HepG2 (cell line): ENCODE measurements around the gene GINS3. TPM values are rescaled to one million over a fixed set of nuclear protein-coding genes. Genes with fewer than 3 reads are reported as not detected.

Experiments used
- ATAC-seq: fragments of 200-7000 bp; cut with Tn5 transposase; 3 replicates; pipeline ENCODE4 v1.9.1; 2020; ENCODE audit warnings: mild to moderate bottlenecking, moderate library complexity
- BruUV-seq: library from RNA; stranded (reverse); fragments of 400-500 nt; replicated peaks from 2 replicates; lab custom pipeline; 2021; lab: Mats Ljungman, UMichigan
- CTCF ChIA-PET: fragments of 300-600 bp; formaldehyde crosslinking; extraction: SDS; loops from one replicate; lab custom pipeline; 2021; ENCODE audit warnings: low total read pairs, inconsistent platforms, low intra/inter-chr PET ratio; lab: Yijun Ruan, JAX
- POLR2A ChIA-PET: fragments of 350-600 bp; sonication (Branson Sonifier 250); formaldehyde crosslinking; loops from one replicate; lab custom pipeline; 2020; ENCODE audit warnings: antibody characterized with exemption, inconsistent platforms; lab: Yijun Ruan, JAX
- DNase-seq: peaks from one replicate; pipeline ENCODE4 v3.0.0-alpha.2; 2015; ENCODE audit warnings: low spot score
- FAIRE-seq: peaks from 3 replicates; lab custom pipeline; 2011; peaks lifted over from hg19 to GRCh38; lab: Jason Lieb, UNC
- H2AFZ ChIP-seq: one replicate; pipeline ENCODE4 v1.6.1; 2011; ENCODE audit warnings: low read length, inconsistent platforms
- H3K27ac ChIP-seq: fragments of 300-600 bp; 3 replicates; pipeline ENCODE4 v1.8.0; 2011; ENCODE audit warnings: mixed run types, mild to moderate bottlenecking, mixed read lengths, low read length, inconsistent platforms; ENCODE audit not compliant: insufficient read depth; ENCODE audit errors: extremely low read length
- H3K27me3 ChIP-seq, 2 experiments: fragments of 200-600 bp in 1 of 2; 2 replicates in 1 of 2; 3 replicates in 1 of 2; pipeline versions ENCODE4 v1.6.0 to v1.8.0; 2011; ENCODE audit warnings: low read length in 2 of 2, mild to moderate bottlenecking in 2 of 2, moderate library complexity in 2 of 2, inconsistent platforms in 1 of 2; ENCODE audit not compliant: insufficient read depth in 2 of 2, control insufficient read depth in 1 of 2
- H3K36me3 ChIP-seq, 2 experiments: fragments of 200-600 bp in 1 of 2; replicated peaks in 1 of 2; 2 replicates in 1 of 2; 3 replicates in 1 of 2; pipeline versions ENCODE4 v1.5.1 to v1.8.0; 2011; ENCODE audit warnings: low read length in 2 of 2, inconsistent platforms in 1 of 2; ENCODE audit not compliant: insufficient read depth in 2 of 2, control insufficient read depth in 1 of 2
- H3K4me1 ChIP-seq: 2 replicates; pipeline ENCODE4 v1.5.1; 2012; ENCODE audit warnings: low read length, inconsistent platforms; ENCODE audit not compliant: insufficient read depth
- H3K4me2 ChIP-seq: 2 replicates; pipeline ENCODE4 v1.6.0; 2011; ENCODE audit warnings: low read depth, low read length, inconsistent platforms
- H3K4me3 ChIP-seq, 3 experiments: fragments of 200-600 bp in 1 of 3; sonication (generic), shearing (Covaris generic) in 1 of 3; replicated peaks in 1 of 3; 2 replicates each; pipeline ENCODE4 v1.5.1; 2011 to 2016; ENCODE audit warnings: low read length in 3 of 3, inconsistent platforms in 2 of 3, low read depth in 2 of 3, mild to moderate bottlenecking in 2 of 3, control low read depth in 1 of 3, mixed read lengths in 1 of 3; ENCODE audit not compliant: insufficient read depth in 1 of 3
- H3K79me2 ChIP-seq: one replicate; pipeline ENCODE4 v1.6.1; 2011; ENCODE audit warnings: low read length, inconsistent platforms; ENCODE audit not compliant: insufficient read depth
- H3K9ac ChIP-seq: 2 replicates; pipeline ENCODE4 v1.6.0; 2011; ENCODE audit warnings: mild to moderate bottlenecking, low read depth, low read length, inconsistent platforms; ENCODE audit not compliant: insufficient read depth
- H3K9me3 ChIP-seq: 2 replicates; pipeline ENCODE4 v1.5.1; 2012; ENCODE audit warnings: mild to moderate bottlenecking, low read length
- H4K20me1 ChIP-seq: 2 replicates; pipeline ENCODE4 v1.6.0; 2011; ENCODE audit warnings: inconsistent platforms, mild to moderate bottlenecking, low read length, moderate library complexity; ENCODE audit not compliant: insufficient read depth
- CHCHD3 ChIP-seq: sonication (generic); formaldehyde crosslinking; IDR thresholded peaks from 2 replicates; pipeline ENCODE4 v1.8.0; 2022; ENCODE audit warnings: mild to moderate bottlenecking, missing genetic modification reagents, moderate library complexity
- FOXK2 ChIP-seq: fragments of 450-650 bp; IDR thresholded peaks from 2 replicates; pipeline ENCODE4 v1.6.1; 2016
- HNRNPK ChIP-seq: fragments of 200-400 bp; formaldehyde crosslinking; IDR thresholded peaks from 2 replicates; pipeline ENCODE4 v1.6.1; 2018; ENCODE audit warnings: low read length, low read depth, moderate library complexity, mild to moderate bottlenecking; ENCODE audit not compliant: poor library complexity, severe bottlenecking
- MIER2 ChIP-seq: IDR thresholded peaks from 2 replicates; pipeline ENCODE4 v1.6.1; 2016; ENCODE audit warnings: missing biosample characterization, missing genetic modification reagents
- SIN3A ChIP-seq: IDR thresholded peaks from 2 replicates; pipeline ENCODE4 v1.6.1; 2011; ENCODE audit warnings: low read depth, mild to moderate bottlenecking, control low read depth, low read length, borderline replicate concordance
- SIX4 ChIP-seq: sonication (generic); formaldehyde crosslinking; IDR thresholded peaks from 2 replicates; pipeline ENCODE4 v1.4.0; 2020; ENCODE audit warnings: missing genetic modification reagents
- SMAD3 ChIP-seq: sonication (generic); formaldehyde crosslinking; IDR thresholded peaks from 2 replicates; pipeline ENCODE4 v1.4.0; 2020; ENCODE audit warnings: missing genetic modification reagents
- SMC3 ChIP-seq: IDR thresholded peaks from 2 replicates; pipeline ENCODE4 v1.6.1; 2011; ENCODE audit warnings: low read length, improper control_type of control experiment
- ZC3H4 ChIP-seq: sonication (generic); formaldehyde crosslinking; IDR thresholded peaks from 2 replicates; pipeline ENCODE4 v1.4.0; 2020; ENCODE audit warnings: missing genetic modification reagents, borderline replicate concordance
- ZNF205 ChIP-seq: IDR thresholded peaks from 2 replicates; pipeline ENCODE4 v1.6.1; 2018; ENCODE audit warnings: missing biosample characterization, missing genetic modification reagents
- ZNF232 ChIP-seq: sonication (generic); formaldehyde crosslinking; IDR thresholded peaks from 2 replicates; pipeline ENCODE4 v1.4.0; 2020; ENCODE audit warnings: missing genetic modification reagents, borderline replicate concordance
- ZNF337 ChIP-seq: sonication (generic); formaldehyde crosslinking; IDR thresholded peaks from 2 replicates; pipeline ENCODE4 v1.5.1; 2020; ENCODE audit warnings: missing genetic modification reagents, low read depth, mild to moderate bottlenecking, borderline replicate concordance
- ZNF382 ChIP-seq: sonication (generic); formaldehyde crosslinking; IDR thresholded peaks from 2 replicates; pipeline ENCODE4 v1.5.0; 2020; ENCODE audit warnings: missing genetic modification reagents, mild to moderate bottlenecking, borderline replicate concordance
- ZNF616 ChIP-seq: sonication (generic); formaldehyde crosslinking; IDR thresholded peaks from 2 replicates; pipeline ENCODE4 v1.5.0; 2020; ENCODE audit warnings: low read depth, mild to moderate bottlenecking, missing genetic modification reagents
- ZNF724P ChIP-seq: sonication (generic); formaldehyde crosslinking; IDR thresholded peaks from 2 replicates; pipeline ENCODE4 v1.8.0; 2022; ENCODE audit warnings: missing genetic modification reagents, borderline replicate concordance
- ZNF770 ChIP-seq: sonication (generic); formaldehyde crosslinking; IDR thresholded peaks from 2 replicates; pipeline ENCODE4 v1.5.0; 2020; ENCODE audit warnings: mild to moderate bottlenecking, missing genetic modification reagents
- ZNF792 ChIP-seq: IDR thresholded peaks from 2 replicates; pipeline ENCODE4 v1.6.1; 2016
- WGBS: methylation state at CpG from one replicate; pipeline ENCODE4 v1.1.6; 2017; ENCODE audit warnings: low lambda C conversion rate; 5-methylcytosine and 5-hydroxymethylcytosine counted together
- in situ Hi-C: cut with HindIII; loops from 2 replicates; pipeline ENCODE4 v1.10.0; 2017; ENCODE audit warnings: low pct_unique_long_range_greater_than_20kb; ENCODE audit not compliant: extremely low pct_ligation_motif_present
- intact Hi-C: fragments of 100-400 bp; cut with micrococcal nuclease; formaldehyde crosslinking; loops from one replicate; pipeline ENCODE4 v1.10.0; 2022; ENCODE audit not compliant: unreplicated experiment
- polyA plus RNA-seq, 8 experiments: library from polyadenylated mRNA; depleted of rRNA in 3 of 8; stranded (reverse) in 7 of 8; unstranded in 1 of 8; fragments of >200 nt; fragmentation: Illumina TruSeq in 4 of 8; extraction: Trizol in 4 of 8; gene quantifications; 2 replicates each; pipeline versions ENCODE4 v1.2.1 to v1.2.3, GENCODE V29; 2011 to 2016; ENCODE audit warnings: low read depth in 4 of 8, missing spikeins in 1 of 8, mixed read lengths in 1 of 8; ENCODE audit not compliant: insufficient read depth in 1 of 8
- total RNA-seq, 5 experiments: library from RNA; depleted of rRNA; stranded (reverse); fragments of >200 nt; fragmentation: Illumina TruSeq; extraction: Trizol; gene quantifications; 2 replicates each; pipeline ENCODE4 v1.2.3, GENCODE V29; 2016; ENCODE audit warnings: low read depth in 1 of 5
- TF ChIP-seq, protein P1 (sequence below): sonication (generic); formaldehyde crosslinking; conservative IDR thresholded peaks from 2 replicates; pipeline ENCODE4 v1.5.0; 2020; ENCODE audit warnings: missing genetic modification reagents

Gene GINS3
- total and polyA plus RNA-seq, 2 of the 13 experiments (the other 11 are each of a cell fraction or from before 2014, with no cell fraction given): 6.5 to 19.3 TPM

DNA sequence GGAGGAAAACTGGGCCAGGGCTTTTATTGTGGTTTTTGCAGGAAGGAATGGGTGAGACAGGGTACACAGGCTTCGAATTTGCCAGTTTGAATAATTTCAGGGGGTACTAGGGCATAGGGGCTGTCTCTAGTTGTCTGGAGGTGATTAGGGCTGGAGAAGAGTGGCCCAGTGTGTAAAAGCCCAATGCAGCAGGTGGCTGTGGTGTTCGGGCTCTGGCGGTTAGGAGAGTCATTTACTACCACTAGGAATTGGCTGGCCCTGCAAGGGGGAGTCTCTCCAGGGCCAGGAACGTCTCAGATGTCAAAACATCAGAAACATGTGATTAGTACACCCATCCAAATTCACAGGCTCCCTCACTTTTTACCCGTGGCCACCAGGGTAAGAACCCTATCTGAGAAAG is 50.3 kb downstream of the GINS3 start:
- Histone ChIP-seq H3K36me3 (no peaks in the 10 kb centered on the region), H3K79me2 (no peaks in the 10 kb centered on the region), H3K9me3 (no peaks in the 10 kb centered on the region), H3K4me1 (0 out of 2 replicates have a peak, but pooled peaks cover under 1% of the 10 kb centered on the region), H3K27ac (no peak overlapping the region), H4K20me1 (no peaks in the 10 kb centered on the region), H3K4me3 (no peak overlapping the region), H3K4me2 (no peak overlapping the region), H2AFZ (no peak overlapping the region), H3K9ac (no peak overlapping the region), H3K27me3 (peaks cover 2 to 5% of the 10 kb centered on the region in 2 experiments; a peak in 1 of 5 replicates)
- FAIRE-seq: no peak
- ATAC-seq: no peak
- no peak for TF ChIP-seq ZNF382 (CRISPR knock-in tag)
- no peak for TF ChIP-seq ZNF616 (CRISPR knock-in tag)
- TF ChIP-seq SMAD3 (CRISPR knock-in tag): no peak
- TF ChIP-seq FOXK2: no peak
- TF ChIP-seq ZNF770: no peak
- no peak for TF ChIP-seq HNRNPK
- no peak for TF ChIP-seq ZNF205 (CRISPR knock-in tag)
- TF ChIP-seq MIER2 (CRISPR knock-in tag): no peak
- WGBS: 10% methylated on average over 5 of the region's 5 CpGs
- intact Hi-C loops (no loop called here), in situ Hi-C loops (no loop called here)
- DNase-seq: no peak
- POLR2A ChIA-PET: no interaction called here
- CTCF ChIA-PET: no interaction called here
- no TSS peak for BruUV-seq

DNA sequence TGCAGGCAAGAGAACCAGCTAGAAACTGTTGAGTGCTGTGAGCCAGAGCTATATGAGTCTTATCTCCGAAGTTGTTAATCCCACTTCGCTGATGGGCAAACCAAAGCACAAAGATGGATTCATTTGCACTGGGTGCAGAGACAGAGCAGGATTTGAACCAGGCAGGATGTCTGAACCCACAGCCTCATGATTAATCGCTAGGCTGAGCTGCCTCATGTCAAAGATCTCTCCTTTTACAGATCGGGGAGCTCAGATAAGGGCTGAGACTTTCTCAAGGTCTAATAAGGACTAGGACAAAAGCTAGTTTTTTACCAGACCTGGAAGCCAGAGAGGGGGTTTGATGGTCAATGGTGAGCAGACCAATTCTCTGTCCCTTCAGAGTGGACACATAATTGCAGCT is 51.5 kb downstream of the GINS3 start:
- ChIA-PET CTCF (no interaction called here), POLR2A (no interaction called here)
- H3K4me2 ChIP-seq: no peak overlapping the region
- no peak overlapping the region for H3K4me3 ChIP-seq
- DNase-seq (no peak), ATAC-seq (no peak), FAIRE-seq (no peak)
- no peak overlapping the region for H3K27ac ChIP-seq
- in situ Hi-C loops: no loop called here
- H3K36me3 ChIP-seq: no peaks in the 10 kb centered on the region
- no peaks in the 10 kb centered on the region for H4K20me1 ChIP-seq
- peaks cover 2 to 5% of the 10 kb centered on the region in 2 experiments; a peak in 1 of 5 replicates for H3K27me3 ChIP-seq
- no peak overlapping the region for H2AFZ ChIP-seq
- 62% methylated on average over 4 of the region's 4 CpGs for WGBS
- H3K9me3 ChIP-seq: no peaks in the 10 kb centered on the region
- intact Hi-C loops: no loop called here
- H3K79me2 ChIP-seq: no peaks in the 10 kb centered on the region
- no TSS peak for BruUV-seq
- no peak overlapping the region for H3K9ac ChIP-seq
- H3K4me1 ChIP-seq: peaks cover 6% of the 10 kb centered on the region
- TF ChIP-seq ZNF792 (CRISPR knock-in tag) (no peak), ZNF232 (CRISPR knock-in tag) (no peak), SMC3 (no peak), SIX4 (CRISPR knock-in tag) (no peak), CHCHD3 (no peak), SIN3A (no peak), ZNF337 (CRISPR knock-in tag) (no peak), ZC3H4 (no peak), ZNF724P (CRISPR knock-in tag) (no peak)
- TF ChIP-seq, protein P1, sequence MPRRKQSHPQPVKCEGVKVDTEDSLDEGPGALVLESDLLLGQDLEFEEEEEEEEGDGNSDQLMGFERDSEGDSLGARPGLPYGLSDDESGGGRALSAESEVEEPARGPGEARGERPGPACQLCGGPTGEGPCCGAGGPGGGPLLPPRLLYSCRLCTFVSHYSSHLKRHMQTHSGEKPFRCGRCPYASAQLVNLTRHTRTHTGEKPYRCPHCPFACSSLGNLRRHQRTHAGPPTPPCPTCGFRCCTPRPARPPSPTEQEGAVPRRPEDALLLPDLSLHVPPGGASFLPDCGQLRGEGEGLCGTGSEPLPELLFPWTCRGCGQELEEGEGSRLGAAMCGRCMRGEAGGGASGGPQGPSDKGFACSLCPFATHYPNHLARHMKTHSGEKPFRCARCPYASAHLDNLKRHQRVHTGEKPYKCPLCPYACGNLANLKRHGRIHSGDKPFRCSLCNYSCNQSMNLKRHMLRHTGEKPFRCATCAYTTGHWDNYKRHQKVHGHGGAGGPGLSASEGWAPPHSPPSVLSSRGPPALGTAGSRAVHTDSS (CRISPR knock-in tag): no peak
